Endothelial cell of umbilical vein (primary cell): Measurements from ENCODE around the gene PPIL6. TPM values are rescaled to one million over a fixed set of nuclear protein-coding genes. Genes with fewer than 3 reads are reported as not detected.

ENCODE experiments used
- BruUV-seq: library from RNA; stranded (reverse); fragments of 400-500 nt; replicated peaks from 2 replicates; lab custom pipeline; 2021; lab: Mats Ljungman, UMichigan
- CTCF ChIA-PET: fragments of 300-600, 350-600 bp; sonication (Branson Sonifier 250); formaldehyde crosslinking; loops from one replicate; lab custom pipeline; 2021; ENCODE audit warnings: antibody characterized with exemption, inconsistent platforms; lab: Charles Lee
- POLR2A ChIA-PET: fragments of 300-600, 350-600 bp; sonication (Branson Sonifier 250); formaldehyde crosslinking; loops from one replicate; lab custom pipeline; 2021; ENCODE audit warnings: antibody characterized with exemption, inconsistent platforms; lab: Charles Lee
- DNase-seq: peaks from one replicate; pipeline ENCODE4 v3.0.0-alpha.2; 2011; ENCODE audit warnings: low read depth, low spot score
- FAIRE-seq: peaks from 2 replicates; lab custom pipeline; 2011; peaks lifted over from hg19 to GRCh38; lab: Jason Lieb, UNC
- H2AFZ ChIP-seq: 2 replicates; pipeline ENCODE4 v1.6.0; 2012; ENCODE audit warnings: low read depth, low read length, control low read depth, inconsistent platforms
- H3K27ac ChIP-seq: 2 replicates; pipeline ENCODE4 v1.5.1; 2011; ENCODE audit warnings: low read depth, mild to moderate bottlenecking, control low read depth, low read length, moderate library complexity; ENCODE audit not compliant: insufficient read depth
- H3K27me3 ChIP-seq, 2 experiments: 2 replicates each; pipeline versions ENCODE4 v1.6.0 to v1.6.1; 2011; ENCODE audit warnings: low read length in 2 of 2, mixed read lengths in 1 of 2; ENCODE audit not compliant: control insufficient read depth in 2 of 2, insufficient read depth in 2 of 2
- H3K36me3 ChIP-seq, 2 experiments: 2 replicates in 1 of 2; 3 replicates in 1 of 2; pipeline ENCODE4 v1.5.1; 2011; ENCODE audit warnings: low read length in 2 of 2, mild to moderate bottlenecking in 1 of 2, moderate library complexity in 1 of 2; ENCODE audit not compliant: control insufficient read depth in 2 of 2, insufficient read depth in 2 of 2; ENCODE audit errors: extremely low read depth in 1 of 2
- H3K4me1 ChIP-seq: 3 replicates; pipeline ENCODE4 v1.5.1; 2011; ENCODE audit warnings: mild to moderate bottlenecking, low read length; ENCODE audit not compliant: control insufficient read depth, insufficient read depth; ENCODE audit errors: extremely low read depth
- H3K4me2 ChIP-seq: 2 replicates; pipeline ENCODE4 v1.6.1; 2011; ENCODE audit warnings: low read length, control low read depth, mixed read lengths; ENCODE audit not compliant: insufficient read depth
- H3K4me3 ChIP-seq, 3 experiments: fragments of 200-600 bp in 1 of 3; sonication (generic), shearing (Covaris generic) in 1 of 3; replicated peaks in 1 of 3; 2 replicates each; pipeline ENCODE4 v1.5.1; 2011 to 2016; ENCODE audit warnings: control low read depth in 3 of 3, low read length in 3 of 3, mild to moderate bottlenecking in 2 of 3, inconsistent platforms in 1 of 3, low read depth in 1 of 3, moderate library complexity in 1 of 3; ENCODE audit not compliant: insufficient read depth in 1 of 3
- H3K79me2 ChIP-seq: 2 replicates; pipeline ENCODE4 v1.6.0; 2012; ENCODE audit warnings: low read length, inconsistent platforms; ENCODE audit not compliant: control insufficient read depth, insufficient read depth
- H3K9ac ChIP-seq: replicated peaks from 2 replicates; pipeline ENCODE3; 2011; ENCODE audit warnings: low read length, control low read depth; ENCODE audit not compliant: insufficient read depth; ENCODE audit errors: extremely low read depth
- H3K9me1 ChIP-seq: replicated peaks from 3 replicates; pipeline ENCODE4 v1.6.0; 2011; ENCODE audit warnings: mild to moderate bottlenecking, low read length; ENCODE audit not compliant: control insufficient read depth, insufficient read depth; ENCODE audit errors: extremely low read depth
- H3K9me3 ChIP-seq: replicated peaks from 2 replicates; pipeline ENCODE4 v1.5.1; 2012; ENCODE audit warnings: low read length, inconsistent platforms; ENCODE audit not compliant: control insufficient read depth, insufficient read depth
- H4K20me1 ChIP-seq: replicated peaks from 2 replicates; pipeline ENCODE3; 2011; ENCODE audit warnings: mild to moderate bottlenecking, low read length; ENCODE audit not compliant: control insufficient read depth, insufficient read depth; ENCODE audit errors: extremely low read depth
- EZH2 ChIP-seq: IDR thresholded peaks from 2 replicates; pipeline ENCODE4 v1.6.1; 2012; ENCODE audit warnings: borderline replicate concordance, low read depth, mild to moderate bottlenecking, moderate library complexity, low read length, inconsistent platforms; ENCODE audit not compliant: severe bottlenecking
- FOS ChIP-seq: IDR thresholded peaks from 2 replicates; pipeline ENCODE4 v1.6.1; 2011; ENCODE audit warnings: mild to moderate bottlenecking, low read length, moderate library complexity, borderline replicate concordance; ENCODE audit not compliant: insufficient read depth
- GATA2 ChIP-seq: IDR thresholded peaks from 2 replicates; pipeline ENCODE4 v1.7.0; 2011; ENCODE audit warnings: low read depth, mild to moderate bottlenecking, moderate library complexity, mixed read lengths, low read length; ENCODE audit not compliant: insufficient read length, insufficient read depth
- JUN ChIP-seq: IDR thresholded peaks from 2 replicates; pipeline ENCODE4 v1.6.1; 2011; ENCODE audit warnings: borderline replicate concordance, low read depth; ENCODE audit not compliant: insufficient read length, insufficient read depth
- MYC ChIP-seq: IDR thresholded peaks from one replicate; pipeline ENCODE4 v1.6.1; 2011; ENCODE audit warnings: mild to moderate bottlenecking, low read depth, low read length
- POLR2A ChIP-seq: IDR thresholded peaks from 2 replicates; pipeline ENCODE4 v1.6.1; 2012; ENCODE audit warnings: low read depth, mild to moderate bottlenecking, control low read depth, low read length
- POLR2AphosphoS5 ChIP-seq: IDR thresholded peaks from 2 replicates; pipeline ENCODE4 v1.6.1; 2012; ENCODE audit warnings: low read depth, mild to moderate bottlenecking, control low read depth, low read length, moderate library complexity; ENCODE audit not compliant: insufficient read depth
- dilution Hi-C: fragments of 300-500 bp; cut with MboI; formaldehyde crosslinking; loops from one replicate; pipeline ENCODE4 v1.15.0; 2019; ENCODE audit warnings: low sequenced_read_pairs; ENCODE audit not compliant: extremely low pct_ligation_motif_present
- intact Hi-C: fragments of 100-400 bp; cut with micrococcal nuclease; formaldehyde crosslinking; loops from one replicate; pipeline ENCODE4 v1.10.0; 2022
- polyA plus RNA-seq, 4 experiments: library from polyadenylated mRNA; depleted of rRNA in 3 of 4; stranded (reverse) in 3 of 4; unstranded in 1 of 4; fragments of >200 nt; gene quantifications; 2 replicates each; pipeline versions ENCODE4 v1.2.1 to v1.2.3, GENCODE V29; 2011 to 2012; ENCODE audit warnings: missing spikeins in 1 of 4
- total RNA-seq: library from RNA; stranded (reverse); gene quantifications from 2 replicates; pipeline ENCODE4 v1.2.3, GENCODE V29; 2021
- TF ChIP-seq, protein P1 (sequence below): IDR thresholded peaks from 2 replicates; pipeline ENCODE4 v1.6.1; 2011; ENCODE audit not compliant: insufficient read depth, insufficient read length

Gene PPIL6
- total and polyA plus RNA-seq, 2 donors (not counting 3 experiments of a cell fraction or from before 2014, with no cell fraction given) = 0.11 to 0.33 TPM

DNA sequence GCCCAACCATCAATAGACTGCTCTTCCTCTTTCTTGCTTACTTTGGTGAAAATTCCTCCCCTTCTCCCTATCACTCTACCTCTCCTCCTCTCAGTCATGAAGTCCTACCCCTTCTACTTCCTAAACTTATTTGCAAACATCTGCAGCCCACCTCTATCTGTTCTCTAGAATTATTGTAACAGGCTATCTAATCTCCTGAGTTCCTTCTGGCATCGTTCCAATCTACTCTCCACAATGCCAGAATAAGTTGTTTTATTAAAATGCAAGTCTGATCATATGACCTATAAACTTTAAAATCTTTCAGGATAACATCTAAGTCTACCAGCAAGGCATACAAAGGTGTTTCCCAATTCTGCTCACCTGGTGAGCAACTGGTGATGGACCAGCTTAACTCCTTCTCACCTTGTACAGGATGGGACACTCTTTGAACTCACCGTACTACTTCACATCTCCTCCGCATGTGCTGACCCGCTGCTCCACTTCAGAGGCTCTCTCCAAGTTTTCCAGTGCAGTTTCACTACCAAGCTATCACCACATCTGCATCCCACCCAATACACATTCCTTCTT is 66.0 kb downstream of the PPIL6 start:
- H4K20me1 ChIP-seq = no peaks in the 10 kb centered on the region
- H3K27me3 ChIP-seq = no peaks in the 10 kb centered on the region
- BruUV-seq = no TSS peak
- POLR2A ChIA-PET = no interaction called here
- intact Hi-C loops (no loop called here), dilution Hi-C loops (no loop called here)
- H3K4me3 ChIP-seq = no peak overlapping the region
- H3K9me1 ChIP-seq = no peaks in the 10 kb centered on the region
- TF ChIP-seq MYC (no peak), EZH2 (no peak), POLR2AphosphoS5 (no peak), FOS (no peak), JUN (no peak)
- TF ChIP-seq, protein P1, sequence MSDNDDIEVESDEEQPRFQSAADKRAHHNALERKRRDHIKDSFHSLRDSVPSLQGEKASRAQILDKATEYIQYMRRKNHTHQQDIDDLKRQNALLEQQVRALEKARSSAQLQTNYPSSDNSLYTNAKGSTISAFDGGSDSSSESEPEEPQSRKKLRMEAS = no peak
- H3K36me3 ChIP-seq = peaks cover 19 to 26% of the 10 kb centered on the region in 2 experiments
- H3K79me2 ChIP-seq = peaks cover 45% of the 10 kb centered on the region
- no peak overlapping the region for H2AFZ ChIP-seq
- CTCF ChIA-PET = no interaction called here
- H3K4me1 ChIP-seq = peaks cover 3% of the 10 kb centered on the region
- H3K9me3 ChIP-seq = no peaks in the 10 kb centered on the region
- no peak overlapping the region for H3K27ac ChIP-seq
- no peak overlapping the region for H3K9ac ChIP-seq
- H3K4me2 ChIP-seq = no peak overlapping the region
- FAIRE-seq (no peak), DNase-seq (no peak)

DNA sequence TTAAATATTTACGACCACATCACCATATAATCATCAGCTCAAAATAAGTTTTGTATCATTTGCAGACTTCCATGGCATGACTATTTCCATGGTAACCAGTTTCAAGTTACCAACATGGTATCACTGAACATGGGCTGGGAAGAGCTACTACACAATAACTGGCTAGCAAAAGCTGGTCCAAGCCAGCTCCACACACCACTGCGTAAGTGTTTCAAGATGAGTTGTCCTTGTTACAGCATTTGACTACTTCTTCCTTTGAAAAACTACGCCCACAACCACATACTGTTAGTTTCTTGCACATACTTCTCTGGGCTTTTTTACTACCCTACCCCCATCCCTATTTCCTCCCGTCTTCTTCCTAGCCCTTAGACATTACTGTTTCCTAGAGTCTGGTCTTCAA is 66.7 kb downstream of the PPIL6 start:
- Histone ChIP-seq H3K27me3 (no peaks in the 10 kb centered on the region), H3K4me3 (no peak overlapping the region), H3K9me3 (no peaks in the 10 kb centered on the region), H3K27ac (no peak overlapping the region), H3K36me3 (peaks cover 19 to 27% of the 10 kb centered on the region in 2 experiments), H3K4me1 (no peaks in the 10 kb centered on the region), H4K20me1 (no peaks in the 10 kb centered on the region), H3K79me2 (peaks cover 38% of the 10 kb centered on the region), H3K9me1 (no peaks in the 10 kb centered on the region), H2AFZ (no peak overlapping the region), H3K4me2 (no peak overlapping the region), H3K9ac (no peak overlapping the region)
- no TSS peak for BruUV-seq
- POLR2A ChIA-PET = no interaction called here
- dilution Hi-C loops = no loop called here
- CTCF ChIA-PET = no interaction called here
- TF ChIP-seq GATA2 = no peak
- TF ChIP-seq POLR2A = no peak
- no peak for TF ChIP-seq MYC
- TF ChIP-seq EZH2 = no peak
- TF ChIP-seq JUN = no peak
- no peak for TF ChIP-seq POLR2AphosphoS5
- TF ChIP-seq FOS = no peak
- TF ChIP-seq, protein P1 = no peak
- FAIRE-seq (no peak), DNase-seq (no peak)
- intact Hi-C loops = no loop called here
